Measurements from ENCODE around the gene GPC6.
"Not testable (repeated sequence)": the region's sequence is repeated elsewhere in the genome, so short reads cannot be mapped to it uniquely, and the experiment has no call there.

The GPC6 gene

DNA sequence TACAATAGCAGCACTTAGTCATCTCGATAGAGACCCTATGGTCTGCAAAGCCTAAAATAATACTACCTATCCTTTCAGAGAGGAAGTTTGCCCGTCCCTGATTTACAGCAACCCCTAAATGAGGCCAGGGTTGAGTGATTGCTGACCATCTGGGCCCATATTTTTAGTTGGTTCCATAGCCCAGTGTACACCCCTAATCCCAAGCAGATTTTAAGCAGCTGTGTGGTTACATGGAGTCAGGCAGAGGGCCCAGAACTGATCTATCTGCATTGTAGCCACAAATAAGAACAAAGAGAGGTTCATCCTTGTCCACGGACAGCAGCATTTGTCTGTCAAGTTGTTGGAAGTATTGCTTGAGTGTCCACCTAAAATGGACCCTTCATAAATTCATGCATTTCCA lies 1104.7 kb downstream of the GPC6 start:
- no peak for DNase-seq (ENCODE audit: low read depth in 2 of 3, low spot score in 2 of 3)

DNA sequence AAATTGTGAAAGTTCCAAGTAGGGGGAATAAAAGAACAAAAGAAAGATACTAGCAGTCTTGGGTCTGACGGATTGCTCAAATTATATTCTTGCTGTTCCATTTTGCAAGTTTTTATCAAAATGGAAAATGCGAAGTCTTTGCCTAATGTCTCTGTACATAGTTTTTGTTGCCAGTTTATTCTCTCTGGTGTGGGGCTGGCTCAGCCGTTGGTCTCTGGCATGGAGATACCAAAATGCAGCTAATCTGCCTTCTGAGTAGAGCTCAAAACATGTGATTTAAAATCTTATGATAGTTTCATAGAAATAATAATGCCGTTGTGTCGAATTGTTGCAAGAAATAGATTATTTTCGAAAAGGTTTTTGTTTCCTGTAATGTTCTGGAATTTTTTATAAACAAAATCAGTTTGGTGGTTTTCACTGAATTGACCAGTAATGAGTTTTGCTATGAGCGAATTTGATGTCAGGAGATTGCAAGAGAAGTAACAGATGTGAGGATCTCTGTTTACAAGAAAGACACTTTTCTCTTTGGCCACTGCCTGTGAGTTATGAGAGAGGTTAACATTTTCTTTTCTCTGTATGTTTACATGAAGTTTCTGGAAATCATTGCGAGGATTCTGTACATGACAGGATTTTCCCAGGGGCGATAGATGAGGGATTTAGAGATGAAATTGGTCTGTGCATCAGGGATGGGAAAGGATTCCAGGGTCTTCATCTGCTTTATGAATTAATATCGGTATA lies 1105.9 kb downstream of the GPC6 start:
- DNase-seq (ENCODE audit: low read depth in 2 of 3, low spot score in 2 of 3) = no peak

DNA sequence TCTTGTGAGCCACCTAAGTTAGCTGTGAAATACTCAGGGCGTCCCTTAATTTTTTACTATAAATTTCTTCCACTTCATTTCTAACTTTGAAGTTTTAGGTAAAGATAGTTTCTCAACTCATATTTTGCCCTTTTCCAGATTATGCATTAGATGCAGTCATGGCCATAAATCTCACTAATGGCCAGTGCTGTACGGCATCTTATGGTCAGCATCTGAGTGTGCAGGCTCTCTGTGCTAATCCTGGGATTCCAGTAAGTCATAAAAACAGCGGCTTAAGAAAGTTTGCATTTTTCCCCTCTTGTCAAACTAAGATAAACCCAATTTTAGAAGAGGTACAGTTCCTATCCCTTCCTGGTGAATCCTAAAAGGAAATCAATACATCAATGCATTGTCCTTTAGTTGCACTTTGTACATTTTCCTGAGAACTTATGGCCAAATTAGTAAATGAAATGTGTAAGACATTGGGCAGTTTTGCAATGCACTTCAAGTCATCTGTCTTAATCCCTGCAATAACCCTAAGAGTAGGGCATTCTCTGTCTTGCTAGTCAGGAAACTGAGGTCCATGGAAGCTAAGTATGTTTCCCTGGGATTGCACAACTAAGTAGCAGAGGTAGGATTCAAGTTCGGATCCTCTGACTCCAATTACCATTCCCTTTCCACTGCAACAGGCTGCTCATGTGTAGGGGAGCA lies 1106.7 kb downstream of the GPC6 start:
- no peak for DNase-seq (ENCODE audit: low read depth in 2 of 3, low spot score in 2 of 3)

- DNase-seq (ENCODE audit: low read depth in 2 of 3, low spot score in 2 of 3) = no peak
These were observed 1109.3 kb downstream of the GPC6 start for GRCh38 chr13:94335761-94336526.

- DNase-seq (ENCODE audit: low read depth in 2 of 3, low spot score in 2 of 3) = no peak
These were observed 1112.6 kb downstream of the GPC6 start for GRCh38 chr13:94339116-94339687.

- no peak for DNase-seq (ENCODE audit: low read depth in 2 of 3, low spot score in 2 of 3)
These were observed 1116.0 kb downstream of the GPC6 start for GRCh38 chr13:94342436-94343242.

DNA sequence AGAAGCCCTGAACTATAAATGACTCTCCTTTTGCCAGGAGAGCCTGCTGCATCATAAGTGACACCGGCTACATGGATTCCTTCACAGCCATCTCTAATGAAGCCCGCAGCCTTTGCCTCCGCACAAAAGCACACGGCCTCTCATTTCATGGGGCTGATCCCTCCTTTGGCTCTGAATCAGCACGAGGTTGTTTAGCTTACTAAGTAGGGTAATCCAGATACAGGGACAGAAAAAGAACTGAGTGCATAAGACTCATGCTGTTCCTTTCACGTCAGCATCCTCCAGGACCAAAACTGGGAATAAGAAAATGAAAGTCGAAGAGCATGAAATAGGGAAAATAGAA lies 1116.6 kb downstream of the GPC6 start:
- no peak for DNase-seq (ENCODE audit: low read depth in 2 of 3, low spot score in 2 of 3)

GRCh38 chr13:94343687-94344086 lies 1117.1 kb downstream of the GPC6 start:
- DNase-seq (ENCODE audit: low read depth in 2 of 3, low spot score in 2 of 3) = not testable (repeated sequence)

GRCh38 chr13:94344126-94344818 lies 1117.7 kb downstream of the GPC6 start:
- no peak for DNase-seq (ENCODE audit: low read depth in 2 of 3, low spot score in 2 of 3)

DNA sequence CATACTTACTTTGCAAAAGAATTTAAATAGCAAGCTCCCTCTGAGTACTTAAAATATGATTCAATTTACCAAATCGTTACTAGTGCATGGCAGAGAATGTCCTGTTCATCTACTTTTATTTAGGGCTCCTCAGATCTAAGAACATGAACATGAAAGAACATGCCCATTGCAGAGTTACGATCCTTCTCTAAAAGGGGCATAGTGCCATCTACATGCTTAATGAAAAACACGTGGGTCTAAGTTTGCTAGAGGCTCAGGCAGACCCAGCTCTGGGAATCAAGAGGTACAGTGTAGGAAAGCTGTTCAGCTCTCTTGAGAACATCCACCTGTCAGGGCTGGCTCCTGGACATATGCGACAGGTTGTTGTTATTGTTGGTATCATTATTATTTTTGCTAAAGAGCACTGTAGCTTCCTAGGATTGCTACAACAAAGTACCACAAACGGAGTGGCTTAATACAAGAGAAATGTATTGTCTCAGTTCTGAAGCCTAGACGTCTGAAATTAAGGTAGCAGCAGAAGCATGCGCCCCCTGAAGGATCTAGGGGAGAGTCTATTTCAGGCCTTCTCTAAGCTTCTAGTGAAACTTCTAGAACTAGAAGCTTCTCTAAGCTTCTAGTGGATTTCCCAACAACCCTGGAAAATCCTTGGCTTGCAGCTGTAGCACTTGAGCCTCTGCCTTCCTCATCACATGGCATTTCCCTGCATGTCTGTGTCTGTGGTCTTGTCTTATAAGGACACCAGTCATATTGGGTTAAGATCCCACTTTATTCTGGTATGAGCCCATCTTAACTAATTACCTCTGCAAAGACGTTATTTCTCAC lies 1119.0 kb downstream of the GPC6 start:
- DNase-seq (ENCODE audit: low read depth in 2 of 3, low spot score in 2 of 3) = no peak

DNA sequence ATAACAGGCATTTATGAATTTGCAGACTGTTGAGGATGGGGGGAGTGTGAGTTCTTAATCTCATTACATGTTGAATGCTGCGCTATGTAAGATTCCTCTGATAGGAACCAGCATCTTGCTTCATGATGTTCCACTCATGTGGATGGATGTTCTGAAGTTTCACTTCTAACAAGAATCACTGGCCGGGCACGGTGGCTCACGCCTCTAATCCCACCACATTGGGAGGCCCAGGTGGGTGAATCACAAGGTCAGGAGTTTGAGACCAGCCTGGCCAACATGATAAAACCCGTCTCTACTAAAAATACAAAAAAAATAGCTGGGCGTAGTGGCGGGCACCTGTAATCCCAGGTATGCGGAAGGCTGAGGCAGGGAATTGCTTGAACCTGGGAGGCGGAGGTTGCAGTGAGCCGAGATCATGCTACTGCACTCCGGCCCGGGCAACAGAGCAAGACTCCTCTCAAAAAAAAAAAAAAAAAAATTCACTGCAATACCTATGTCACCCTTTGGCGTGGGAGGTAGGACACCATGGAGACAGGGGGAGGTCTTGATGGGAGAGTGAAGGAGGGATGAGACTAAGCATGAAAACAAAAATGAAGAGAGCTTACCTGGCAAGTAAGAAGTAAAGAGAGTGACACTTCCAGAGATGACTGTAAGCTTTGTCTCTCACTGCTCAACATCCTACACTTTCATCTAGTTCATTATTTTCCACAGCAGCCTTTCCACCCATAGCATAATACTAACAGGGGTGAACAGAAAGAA lies 1119.8 kb downstream of the GPC6 start:
- DNase-seq (ENCODE audit: low read depth in 2 of 3, low spot score in 2 of 3) = no peak

DNA sequence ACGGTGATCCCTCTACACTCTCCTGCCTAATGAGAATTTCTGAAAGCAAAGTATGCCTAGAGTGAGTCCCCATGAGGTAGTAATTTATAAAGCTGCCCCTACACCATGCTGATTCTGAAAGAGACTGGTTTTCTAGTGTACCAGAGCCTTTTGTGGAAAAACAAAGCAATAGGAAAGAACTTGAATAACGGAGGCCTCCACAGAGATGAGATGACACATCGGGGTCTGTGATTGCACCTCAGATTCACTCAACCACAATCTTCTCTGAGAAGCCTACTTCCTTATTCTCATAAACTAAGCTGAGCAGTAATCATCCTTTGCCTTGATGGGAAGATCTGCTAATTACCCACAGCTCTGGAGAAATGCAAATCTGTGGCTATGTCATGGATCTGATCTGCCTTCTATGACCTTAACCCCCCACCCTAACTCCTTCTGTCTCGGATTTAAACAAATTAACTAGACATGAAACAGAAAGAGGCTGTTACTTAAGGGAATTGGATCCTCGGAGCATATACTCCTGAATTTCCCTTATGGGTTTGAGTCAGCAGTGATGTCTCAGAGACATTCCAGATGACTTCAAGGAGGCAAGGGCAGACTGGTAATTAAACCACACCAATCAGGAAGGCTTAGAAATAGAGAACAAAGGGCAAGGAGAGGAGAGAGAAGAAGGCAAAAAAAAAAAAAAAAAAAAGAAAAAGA lies 1124.8 kb downstream of the GPC6 start:
- DNase-seq (ENCODE audit: low read depth in 2 of 3, low spot score in 2 of 3) = no peak

DNA sequence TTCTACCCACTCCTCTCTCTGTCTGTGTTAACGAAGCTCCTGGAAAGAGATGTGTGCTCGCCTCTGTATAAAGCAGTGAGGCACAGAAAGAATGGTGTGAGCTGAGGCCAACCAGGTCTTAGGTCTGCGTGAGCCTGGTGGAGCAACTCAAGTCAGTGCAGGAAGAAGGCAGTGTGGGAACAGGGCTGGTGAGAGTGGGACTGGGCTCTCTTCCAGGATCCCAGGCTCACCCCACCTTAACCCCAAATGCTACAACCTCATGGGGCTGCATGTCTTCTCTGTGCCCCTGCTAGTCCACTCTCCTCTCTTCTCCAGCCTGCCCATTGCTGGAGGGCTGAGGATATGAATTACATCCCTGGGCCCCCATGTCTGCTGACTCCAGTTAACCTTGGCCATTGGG lies 1125.5 kb downstream of the GPC6 start:
- DNase-seq (ENCODE audit: low read depth in 2 of 3, low spot score in 2 of 3) = no peak

DNA sequence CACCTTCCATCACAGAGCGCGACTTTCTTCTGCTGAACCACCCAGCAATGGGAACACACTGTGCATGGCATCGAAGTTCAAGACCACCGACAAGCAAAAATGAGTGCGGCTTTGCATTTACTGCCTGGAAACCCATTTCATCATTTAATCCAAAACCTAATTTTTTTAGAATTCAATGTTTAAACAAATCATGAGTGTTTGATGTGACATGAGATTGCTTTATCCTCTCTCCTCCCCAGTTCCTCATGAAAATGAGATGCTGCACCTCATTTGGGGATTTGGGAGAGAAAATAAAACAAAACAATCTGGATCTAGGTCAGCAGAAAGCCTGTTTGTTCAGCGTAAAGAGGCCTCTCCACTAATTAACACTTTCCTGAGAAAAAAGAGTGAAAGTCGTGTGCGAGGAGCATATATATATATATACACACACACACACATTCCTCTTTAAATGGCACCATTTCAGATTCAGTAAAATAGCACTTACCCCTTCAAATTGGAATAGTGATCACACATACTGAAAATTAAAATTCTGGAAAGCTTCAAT lies 1126.6 kb downstream of the GPC6 start:
- DNase-seq (ENCODE audit: low read depth in 2 of 3, low spot score in 2 of 3) = no peak

- no peak for DNase-seq (ENCODE audit: low read depth in 2 of 3, low spot score in 2 of 3)
These were observed 1133.3 kb downstream of the GPC6 start for GRCh38 chr13:94359875-94360274.

- peak in 1 of 3 experiments; percentile 31 for DNase-seq (ENCODE audit: low read depth in 2 of 3, low spot score in 2 of 3)
These were observed 1135.9 kb downstream of the GPC6 start for GRCh38 chr13:94362411-94362909.

DNA sequence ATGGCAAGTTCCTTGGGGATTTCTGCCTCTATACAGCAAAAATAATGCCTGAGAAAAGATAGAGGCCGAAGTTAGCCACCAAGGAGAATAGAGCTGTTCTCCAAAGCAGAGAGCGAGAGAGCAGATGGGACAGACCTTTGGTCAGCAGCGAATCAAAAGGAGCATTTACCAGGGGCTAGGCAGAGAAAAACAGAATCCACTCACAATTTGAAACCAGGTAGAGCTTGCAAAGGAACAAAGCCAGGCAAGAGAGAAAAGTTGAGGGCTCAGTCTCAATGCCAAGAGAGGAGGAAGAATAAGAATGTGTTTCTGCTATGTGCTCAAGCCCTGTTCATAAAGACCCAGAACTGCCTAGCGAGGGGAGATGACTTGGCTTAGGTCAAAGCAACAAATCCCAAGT lies 1140.1 kb downstream of the GPC6 start:
- DNase-seq (ENCODE audit: low read depth in 2 of 3, low spot score in 2 of 3) = no peak

DNA sequence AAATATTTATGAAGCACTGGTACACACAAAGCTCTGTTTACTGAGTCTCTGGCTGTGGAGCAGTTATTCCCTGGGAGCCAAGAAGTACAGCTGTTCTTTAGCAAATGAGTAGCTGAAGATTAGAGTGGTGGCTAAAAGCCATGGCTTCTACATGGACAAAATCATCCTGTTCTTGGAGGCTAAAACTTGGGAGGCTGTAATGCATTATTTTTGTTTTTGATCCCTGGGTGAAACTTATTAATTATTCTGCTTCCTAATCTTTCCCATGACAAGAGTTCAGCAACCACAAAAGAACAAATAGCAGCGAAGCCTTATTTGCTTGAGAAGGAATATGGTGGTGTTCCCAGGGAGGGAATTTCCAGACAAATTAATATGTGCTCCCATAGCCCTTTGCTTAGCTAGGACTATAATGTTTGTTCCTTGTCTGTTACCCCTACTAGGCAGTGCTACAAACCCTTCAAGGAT lies 1143.4 kb downstream of the GPC6 start:
- DNase-seq (ENCODE audit: low read depth in 2 of 3, low spot score in 2 of 3) = no peak
